ENCODE data around the gene GALNT10. TPM values are rescaled to one million over a fixed set of nuclear protein-coding genes. Genes with fewer than 3 reads are reported as not detected.

GALNT10 gene
- polyA plus RNA-seq, 2 of the 4 experiments (the other 2 are of a cell fraction) = 110 to 156 TPM

GRCh38 chr5:154276261-154276972, 85.9 kb downstream of the GALNT10 start:
- TF ChIP-seq RNF2 (IDR thresholded peaks at IDR 0.05; ENCODE audit: borderline replicate concordance, low read depth) (no peak), CBX2 (IDR thresholded peaks at IDR 0.05; ENCODE audit: borderline replicate concordance, low read depth) (no peak), RARB (CRISPR knock-in tag; IDR thresholded peaks at IDR 0.05) (no peak), EHF (CRISPR knock-in tag; IDR thresholded peaks at IDR 0.05) (no peak), RAD21 (conservative IDR thresholded peaks at IDR 0.05 in 1 of 2, IDR thresholded peaks at IDR 0.05 in 1 of 2) (no peak), EP300 (IDR thresholded peaks at IDR 0.05) (no peak), NFE2L2 (conservative IDR thresholded peaks at IDR 0.05; ENCODE audit: low read length) (no peak), KDM5A (IDR thresholded peaks at IDR 0.05) (no peak), FOSB (CRISPR knock-in tag; IDR thresholded peaks at IDR 0.05) (no peak), SMC3 (IDR thresholded peaks at IDR 0.05) (no peak), ATOH8 (CRISPR knock-in tag; IDR thresholded peaks at IDR 0.05; ENCODE audit: low read depth) (no peak), NR3C1 (IDR thresholded peaks at IDR 0.05) (no peak), ZSCAN20 (CRISPR knock-in tag; IDR thresholded peaks at IDR 0.05) (no peak), HOXB5 (CRISPR knock-in tag; IDR thresholded peaks at IDR 0.05) (no peak), POLR2A (IDR thresholded peaks at IDR 0.05; ENCODE audit: low read length) (no peak), TFCP2L1 (CRISPR knock-in tag; IDR thresholded peaks at IDR 0.05) (no peak), CBX8 (IDR thresholded peaks at IDR 0.05) (no peak)
- TF ChIP-seq, protein P1, sequence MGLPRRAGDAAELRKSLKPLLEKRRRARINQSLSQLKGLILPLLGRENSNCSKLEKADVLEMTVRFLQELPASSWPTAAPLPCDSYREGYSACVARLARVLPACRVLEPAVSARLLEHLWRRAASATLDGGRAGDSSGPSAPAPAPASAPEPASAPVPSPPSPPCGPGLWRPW (IDR thresholded peaks at IDR 0.05) = no peak
- Histone ChIP-seq H3K4me2 (peak overlapping the region; percentile 46), H3K27ac (peak overlapping the region; percentile 66 to 81), H3K4me1 (peaks cover 71% of the 10 kb centered on the region), H3K9me3 (no peaks in the 10 kb centered on the region), H3K4me3 (no peak overlapping the region)
- CTCF ChIA-PET = interaction anchor here (1.1 to 1.4 kb wide), 3 partner anchors 55 to 327 kb away, joined by 3 read pairs; no protein-coding TSS in a partner anchor
- ATAC-seq (no peak), DNase-seq (ENCODE audit: low read depth in 1 of 2, low spot score in 1 of 2) (no peak), FAIRE-seq (no peak)
- WGBS (ENCODE audit: missing lambda C conversion rate) = 73% methylated on average over 5 of the region's 5 CpGs
- POLR2A ChIA-PET = no interaction called here

DNA sequence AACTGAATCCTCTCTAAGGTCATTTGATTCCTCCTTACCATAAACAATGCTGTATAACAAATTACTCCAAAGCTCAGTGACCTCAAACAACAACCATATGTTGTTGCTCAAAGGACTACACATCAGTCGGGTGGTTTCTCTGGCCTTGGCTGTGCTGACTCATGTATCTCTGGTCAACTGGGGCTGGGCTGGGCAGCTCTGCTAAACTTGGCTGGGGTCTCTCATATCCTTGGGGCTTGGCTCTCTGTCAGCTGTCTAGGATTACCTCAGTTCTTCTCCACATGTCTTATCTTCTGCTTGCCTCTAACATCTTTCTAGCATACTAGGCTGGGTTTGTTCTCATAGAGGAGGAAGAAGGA, 86.4 kb downstream of the GALNT10 start:
- peak overlapping the region; percentile 66 to 81 for H3K27ac ChIP-seq
- TF ChIP-seq MAFK (IDR thresholded peaks at IDR 0.05; ENCODE audit: partially characterized antibody) (peak; percentile 29), SMC3 (IDR thresholded peaks at IDR 0.05) (no peak), ESRRA (IDR thresholded peaks at IDR 0.05; ENCODE audit: borderline replicate concordance, low read length) (no peak), HOXB5 (CRISPR knock-in tag; IDR thresholded peaks at IDR 0.05) (no peak)

DNA sequence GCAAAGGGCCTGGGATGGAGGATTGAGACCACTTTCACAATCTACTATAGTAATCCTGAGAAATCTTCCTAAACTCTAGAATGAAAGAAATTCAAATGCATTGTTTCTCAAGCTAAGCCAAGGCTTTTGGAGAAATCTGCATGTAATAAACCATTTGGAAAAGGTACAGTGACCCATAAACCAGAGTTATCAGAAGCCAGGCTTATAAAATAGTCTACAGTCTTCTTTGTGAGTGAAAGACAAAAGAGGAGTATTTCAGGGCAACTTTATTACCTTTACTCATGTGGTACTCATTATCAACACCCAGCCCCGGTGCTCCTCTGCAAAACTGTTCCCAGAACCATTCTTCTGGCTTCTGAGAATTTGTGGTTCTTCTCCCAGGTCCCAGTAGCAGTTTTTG, 87.0 kb downstream of the GALNT10 start:
- 84% methylated on average over 1 of the region's 1 CpG for WGBS (ENCODE audit: missing lambda C conversion rate)
- Histone ChIP-seq H3K27ac (peak overlapping the region; percentile 66 to 81), H3K9me3 (no peaks in the 10 kb centered on the region), H3K4me1 (peaks cover 62% of the 10 kb centered on the region), H3K4me2 (peak overlapping the region; percentile 46), H3K4me3 (no peak overlapping the region)
- POLR2A ChIA-PET = no interaction called here
- no peak for FAIRE-seq
- no peak for ATAC-seq
- CTCF ChIA-PET = interaction anchor here (0.7 to 1.4 kb wide), 3 partner anchors 19 to 128 kb away, joined by 3 read pairs; no protein-coding TSS in a partner anchor
- TF ChIP-seq EHMT2 (IDR thresholded peaks at IDR 0.05; ENCODE audit: low read depth) = no peak
- no peak for TF ChIP-seq ZC3H11A (IDR thresholded peaks at IDR 0.05)
- no peak for TF ChIP-seq REST (IDR thresholded peaks at IDR 0.05)
- TF ChIP-seq GATA3 (IDR thresholded peaks at IDR 0.05; ENCODE audit: borderline replicate concordance) = no peak
- no peak for DNase-seq (ENCODE audit: low read depth in 1 of 2, low spot score in 1 of 2)

More for the DNA sequence above, 86.4 kb downstream of the GALNT10 start:
- ATAC-seq (peak in 1 of 2 experiments; percentile 55; a peak in 3 of 6 replicates), DNase-seq (ENCODE audit: low read depth in 1 of 2, low spot score in 1 of 2) (peak in 1 of 2 experiments; percentile 23), FAIRE-seq (no peak)
- WGBS (ENCODE audit: missing lambda C conversion rate) = 8% methylated on average over 1 of the region's 1 CpG
- Histone ChIP-seq H3K4me2 (peak overlapping the region; percentile 46), H3K4me3 (no peak overlapping the region), H3K9me3 (no peaks in the 10 kb centered on the region), H3K4me1 (peaks cover 67% of the 10 kb centered on the region)
- ChIA-PET POLR2A (no interaction called here), CTCF (interaction anchor here (0.7 to 1.4 kb wide), 3 partner anchors 20 to 128 kb away, joined by 3 read pairs; no protein-coding TSS in a partner anchor)
